Measurements from ENCODE around the gene GUCA1A.

The GUCA1A gene

DNA sequence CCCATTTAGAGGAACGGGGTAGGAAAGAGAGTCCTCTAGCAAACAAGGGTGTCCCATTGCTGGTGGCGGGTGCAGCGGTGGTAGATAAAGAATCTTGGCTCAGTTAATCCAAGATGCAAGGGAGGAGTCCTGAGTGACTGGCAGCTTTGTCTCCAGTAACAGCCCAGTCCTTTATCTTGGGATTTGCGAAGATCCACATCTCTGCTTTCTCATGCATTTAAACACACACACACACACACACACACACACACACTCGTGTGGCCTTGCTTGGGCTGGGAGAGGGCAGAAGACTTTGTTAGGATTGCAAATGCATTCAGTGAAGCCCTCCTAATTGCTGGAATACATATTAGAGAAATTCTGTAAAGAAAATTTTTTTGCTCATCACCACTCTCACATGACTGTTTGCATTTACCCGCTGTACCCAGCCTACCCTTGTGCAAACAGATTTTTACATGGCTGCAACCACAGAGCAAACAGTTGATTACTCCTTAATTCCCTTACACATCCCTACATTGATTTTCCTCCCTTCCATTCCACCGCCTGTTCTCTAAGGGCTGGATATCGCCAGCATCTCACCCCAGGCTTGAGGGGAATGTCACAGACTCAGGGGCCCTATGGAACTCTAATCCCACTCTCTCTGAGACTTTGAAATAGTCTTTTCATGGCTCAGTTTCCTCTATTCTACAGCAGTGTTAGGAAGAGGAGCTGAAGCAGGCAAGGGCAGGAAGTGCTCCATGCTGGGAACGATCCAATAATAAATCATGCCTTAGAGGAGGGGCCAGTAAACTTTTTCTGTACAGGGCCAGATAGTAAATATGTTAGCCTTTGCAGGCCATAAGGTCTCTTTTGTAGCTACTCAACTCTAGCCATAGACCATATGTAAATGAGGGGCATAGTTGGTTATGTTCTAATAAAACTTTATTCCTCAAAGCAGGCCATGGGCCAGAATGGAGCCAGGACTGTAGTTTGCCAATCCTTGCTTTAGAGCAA lies 34.2 kb upstream of the GUCA1A start:
- H3K27ac ChIP-seq: peak overlapping the region; percentile 98
- TF ChIP-seq CTCF (conservative IDR thresholded peaks at IDR 0.05): no peak

DNA sequence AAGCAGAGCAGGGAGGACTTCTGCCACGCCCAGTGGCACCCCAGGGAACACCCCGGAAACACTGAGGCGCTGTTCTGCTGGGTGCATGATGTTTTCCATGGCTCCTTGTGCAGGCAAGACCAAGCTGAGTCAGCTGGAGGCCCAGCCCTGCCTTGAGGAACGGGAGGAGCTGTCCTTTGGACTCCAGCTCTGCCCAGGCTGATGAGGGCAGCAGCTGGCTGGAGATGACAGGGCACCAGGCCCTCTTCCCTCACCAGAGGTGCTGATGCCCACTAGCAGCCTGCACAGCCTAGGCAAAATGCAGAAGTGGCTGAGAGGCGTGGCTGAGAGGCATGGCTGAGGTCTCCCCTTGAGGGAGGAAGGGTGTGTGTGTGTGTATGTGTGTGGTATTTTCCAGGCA lies 33.1 kb upstream of the GUCA1A start:
- H3K27ac ChIP-seq: peak overlapping the region; percentile 98
- no peak for TF ChIP-seq CTCF (conservative IDR thresholded peaks at IDR 0.05)

- H3K27ac ChIP-seq: peak overlapping the region; percentile 98
- no peak for TF ChIP-seq CTCF (conservative IDR thresholded peaks at IDR 0.05)
Measured at GRCh38 chr6:42140756-42141602, 32.2 kb upstream of the GUCA1A start.

DNA sequence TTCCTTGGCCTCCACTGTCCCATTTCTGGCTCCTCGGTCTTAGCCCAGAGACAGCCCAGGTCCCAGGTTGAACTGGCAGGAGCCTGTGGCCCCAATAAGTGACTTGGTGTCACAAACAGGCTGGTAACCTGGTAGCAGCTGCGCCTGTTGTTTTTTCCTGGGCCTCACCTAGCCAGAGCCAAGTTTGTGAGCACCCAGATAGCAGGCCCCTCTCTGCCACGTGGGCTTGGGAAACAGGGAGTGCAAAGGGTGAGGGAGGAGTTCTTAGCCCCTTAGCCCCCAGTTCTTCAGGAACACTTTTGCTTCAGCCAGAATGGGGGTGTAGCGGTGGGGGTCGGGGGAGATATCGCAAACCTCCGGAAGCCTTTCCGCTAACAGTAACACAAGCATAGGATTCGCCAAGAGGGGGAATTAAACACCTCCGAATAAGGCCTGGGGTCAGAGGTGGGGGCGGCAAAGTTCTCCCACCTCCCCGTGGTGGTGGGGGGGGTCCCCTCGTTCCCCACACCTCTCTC lies 31.5 kb upstream of the GUCA1A start:
- H3K27ac ChIP-seq: peak overlapping the region; percentile 98
- TF ChIP-seq CTCF (conservative IDR thresholded peaks at IDR 0.05): no peak

- TF ChIP-seq CTCF (conservative IDR thresholded peaks at IDR 0.05): 0 out of 2 replicates have a peak, but pooled peaks have one; percentile 13
- H3K27ac ChIP-seq: peak within 1 kb of the TSS; percentile 98
Measured at GRCh38 chr6:42142118-42142835, 30.9 kb upstream of the GUCA1A start, which contains the start of gene C6orf132. Gene C6orf132 (minus strand): TSS chr6:42142620. CDS start chr6:42142444, 176 bp downstream.

DNA sequence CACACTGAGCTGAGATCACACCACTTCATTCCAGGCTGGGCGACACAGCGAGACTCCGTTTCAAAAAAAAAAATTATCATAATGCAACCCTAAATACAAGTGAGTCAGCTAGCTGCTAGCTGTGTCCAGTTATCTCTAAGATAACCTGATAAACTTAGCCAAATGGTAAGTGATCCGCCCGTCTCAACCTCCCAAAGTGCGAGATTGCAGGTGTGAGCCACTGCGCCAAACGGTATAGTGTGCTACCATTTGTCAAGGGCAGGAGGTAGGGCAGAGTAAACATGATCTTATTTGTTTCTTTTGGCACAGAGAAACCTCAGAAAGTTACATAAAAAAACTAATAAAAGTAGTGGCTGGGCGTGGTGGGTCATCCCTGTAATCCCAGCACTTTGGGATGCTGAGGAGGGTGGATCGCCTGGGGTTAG lies 26.0 kb upstream of the GUCA1A start:
- H3K27ac ChIP-seq: peak overlapping the region; percentile 66

More for the DNA sequence above, 26.0 kb upstream of the GUCA1A start:
- no peak for TF ChIP-seq CTCF (conservative IDR thresholded peaks at IDR 0.05)

Data from VCaP (cell line).